CD4-positive, alpha-beta T cell treated with Interleukin-17A for 4 hours (primary cell): ENCODE data around the gene FBXO2.
"Not testable (repeated sequence)": the region's sequence is repeated elsewhere in the genome, so short reads cannot be mapped to it uniquely, and the experiment has no call there.

Experiments used
- DNase-seq: peaks from one replicate; pipeline ENCODE4 v3.0.0-alpha.2; 2020; ENCODE audit warnings: mixed read lengths

FBXO2 gene

GRCh38 chr1:11623702-11624101 is 30.5 kb downstream of the FBXO2 start:
- no peak for DNase-seq

- no peak for DNase-seq
These were observed 31.8 kb downstream of the FBXO2 start for GRCh38 chr1:11622398-11622797.

- no peak for DNase-seq
These were observed 33.3 kb downstream of the FBXO2 start for GRCh38 chr1:11620924-11621323.

- DNase-seq = no peak
These were observed 33.8 kb downstream of the FBXO2 start for GRCh38 chr1:11620405-11620804.

- DNase-seq = no peak
These were observed 36.5 kb downstream of the FBXO2 start for GRCh38 chr1:11617741-11618140.

- DNase-seq = no peak
These were observed 36.9 kb downstream of the FBXO2 start for GRCh38 chr1:11617314-11617713.

GRCh38 chr1:11616766-11617165 is 37.5 kb downstream of the FBXO2 start:
- no peak for DNase-seq

GRCh38 chr1:11615090-11615489 is 39.1 kb downstream of the FBXO2 start:
- no peak for DNase-seq

GRCh38 chr1:11613347-11613746 is 40.9 kb downstream of the FBXO2 start:
- DNase-seq = no peak

- DNase-seq = no peak
These were observed 42.4 kb downstream of the FBXO2 start for GRCh38 chr1:11611638-11612327.

- no peak for DNase-seq
These were observed 43.5 kb downstream of the FBXO2 start for GRCh38 chr1:11610629-11611180.

- DNase-seq = not testable (repeated sequence)
These were observed 44.9 kb downstream of the FBXO2 start for GRCh38 chr1:11609378-11609777.

GRCh38 chr1:11608596-11609130 is 45.6 kb downstream of the FBXO2 start:
- DNase-seq = not testable (repeated sequence)

- DNase-seq = no peak
These were observed 47.5 kb downstream of the FBXO2 start for GRCh38 chr1:11606775-11607174.

GRCh38 chr1:11602981-11603380 is 51.2 kb downstream of the FBXO2 start:
- DNase-seq = no peak

- no peak for DNase-seq
These were observed 51.8 kb downstream of the FBXO2 start for GRCh38 chr1:11602424-11602823.

- no peak for DNase-seq
These were observed 53.4 kb downstream of the FBXO2 start for GRCh38 chr1:11600836-11601235.

- no peak for DNase-seq
These were observed 54.2 kb downstream of the FBXO2 start for GRCh38 chr1:11599891-11600576.

GRCh38 chr1:11598461-11598860 is 55.8 kb downstream of the FBXO2 start:
- no peak for DNase-seq
